Left renal cortex interstitium (tissue), 4 donors: Measurements from ENCODE around the gene PPID. TPM values are rescaled to one million over a fixed set of nuclear protein-coding genes. Genes with fewer than 3 reads are reported as not detected.
"Not testable (repeated sequence)": the region's sequence is repeated elsewhere in the genome, so short reads cannot be mapped to it uniquely, and the experiment has no call there.

Experiments used
- DNase-seq, 4 donors: peaks; one replicate each; pipeline ENCODE4 v3.0.0-alpha.2; 2013; ENCODE audit warnings: low read depth in 4 of 4, low spot score in 2 of 4, missing footprints in 1 of 4
- polyA plus RNA-seq, 4 donors: library from polyadenylated mRNA; unstranded; fragments of 120-200 nt; gene quantifications; one replicate each; pipeline ENCODE4 v1.2.1, GENCODE V29; 2013; ENCODE audit not compliant: insufficient read length in 4 of 4

Gene PPID
- polyA plus RNA-seq, result 10 to 100 TPM; 54.5 to 81.2 (median 68.0) TPM

DNA sequence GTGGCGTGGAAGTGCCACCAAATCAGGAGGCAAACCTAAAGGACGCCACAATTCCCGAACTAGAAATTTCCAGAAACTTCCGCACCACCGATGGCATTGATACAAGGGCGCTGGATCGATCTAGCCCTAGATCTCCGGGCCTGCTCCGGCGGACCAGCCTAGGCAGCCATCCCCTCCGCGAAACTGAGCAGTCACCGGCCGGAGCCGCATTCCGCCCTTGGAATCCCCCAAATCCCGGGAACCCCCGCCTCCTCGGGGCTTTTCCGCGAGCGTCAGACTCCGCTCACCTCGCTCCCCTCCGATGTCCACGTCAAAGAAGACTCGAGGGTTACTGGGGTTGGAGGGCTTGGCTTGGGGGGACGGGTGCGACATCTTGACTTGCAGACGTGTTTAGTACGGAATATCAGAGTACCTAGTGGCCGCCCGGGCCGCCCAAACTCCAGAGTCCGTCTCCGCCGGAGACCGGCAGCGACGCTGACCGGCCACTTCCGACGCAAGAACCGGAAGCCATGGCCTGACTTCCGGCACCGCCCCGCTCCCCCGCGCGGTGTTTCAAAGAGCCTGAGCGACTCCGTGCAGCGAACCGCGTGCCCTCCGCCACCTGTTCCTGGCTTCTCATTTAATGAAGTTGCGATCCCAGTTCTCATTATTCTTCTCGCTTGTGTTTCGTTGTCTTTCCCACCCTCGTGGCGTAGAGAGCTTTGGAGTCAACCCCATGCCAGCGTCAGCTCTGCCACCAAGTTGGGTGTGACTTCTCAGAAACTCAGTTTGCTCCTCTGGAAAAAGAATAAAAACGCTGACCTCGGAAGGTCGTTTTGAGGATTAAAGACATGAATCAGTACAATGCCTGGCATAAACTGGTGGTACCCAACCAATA lies at the start of gene PPID:
Gene PPID (minus strand): TSS at position 480 of the 877 bp plus-strand sequence. CDS start 108 bp downstream, at position 372.
- peak; percentile 69 to 83 (median 78) for DNase-seq

DNA sequence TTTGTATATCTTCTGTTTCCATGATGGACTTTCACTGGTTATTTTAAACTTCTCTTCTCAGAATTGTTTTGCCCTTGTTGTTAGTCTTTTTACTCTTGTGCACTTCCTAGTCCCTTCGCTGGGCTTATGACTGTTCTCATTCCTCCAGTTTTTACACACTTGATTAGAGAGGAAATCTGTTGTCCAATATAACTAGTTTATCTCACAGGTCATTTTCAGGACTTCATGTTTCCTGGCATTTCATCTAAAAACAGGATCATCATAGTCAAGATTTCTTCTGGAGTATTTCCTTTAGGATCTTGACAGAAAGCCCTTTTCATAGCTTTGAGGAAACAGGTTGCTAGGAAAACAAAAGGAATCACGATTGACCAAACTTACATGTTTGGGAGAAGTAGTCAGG lies 48.6 kb upstream of the PPID start:
- no peak for DNase-seq

DNA sequence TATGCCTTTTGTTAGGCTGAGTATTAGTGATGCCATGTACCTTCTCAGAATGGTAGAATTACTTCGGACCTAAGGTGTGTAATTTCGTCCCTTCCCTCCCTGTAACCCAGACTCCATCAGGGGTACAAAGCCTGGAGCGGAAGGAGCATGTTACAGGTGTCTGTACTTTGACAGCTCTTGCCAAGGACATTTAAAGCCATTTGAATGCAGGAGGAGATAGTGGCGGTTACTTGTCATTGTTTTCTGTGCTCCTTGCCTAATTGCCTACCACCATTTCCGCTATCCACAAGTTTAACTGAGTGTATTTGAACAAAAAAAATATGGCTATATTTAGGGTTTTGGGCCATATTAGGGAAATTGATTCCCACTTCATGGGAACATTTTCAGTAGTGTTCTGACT lies 47.5 kb upstream of the PPID start:
- no peak for DNase-seq

DNA sequence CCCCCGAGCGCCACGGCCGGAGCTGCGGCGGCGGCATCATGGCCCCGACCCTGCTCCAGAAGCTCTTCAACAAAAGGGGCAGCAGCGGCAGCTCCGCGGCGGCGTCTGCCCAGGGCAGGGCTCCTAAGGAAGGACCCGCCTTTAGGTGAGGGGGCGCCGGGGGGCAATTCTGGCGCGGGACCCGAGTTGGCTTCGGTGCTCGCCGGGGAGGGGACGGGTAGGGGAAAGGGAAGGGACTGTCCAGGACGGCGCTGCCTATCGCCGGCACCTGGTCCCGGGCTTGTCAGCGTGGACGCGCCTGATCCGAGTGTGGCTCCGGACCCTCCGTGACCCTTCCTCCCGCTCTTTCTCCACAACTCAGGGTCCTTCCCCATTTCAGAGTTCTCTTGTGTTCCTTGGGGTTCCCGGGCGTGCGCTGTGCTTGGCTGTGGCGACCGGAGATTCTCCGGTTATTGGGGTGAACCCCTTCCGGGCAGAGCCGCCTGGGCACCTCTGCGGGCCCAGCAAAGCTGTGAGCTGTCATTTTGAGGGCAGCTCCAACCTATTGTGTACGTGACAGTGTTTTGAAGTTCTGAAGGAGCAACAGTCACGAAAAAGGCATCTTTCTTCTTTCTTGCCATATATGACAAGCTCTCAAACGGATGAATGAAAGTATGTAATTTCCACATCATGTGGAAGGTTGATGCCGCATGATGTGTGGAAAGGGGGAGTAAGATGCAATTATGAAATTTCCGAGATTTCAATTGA lies 46.2 kb upstream of the PPID start:
- no peak for DNase-seq

DNA sequence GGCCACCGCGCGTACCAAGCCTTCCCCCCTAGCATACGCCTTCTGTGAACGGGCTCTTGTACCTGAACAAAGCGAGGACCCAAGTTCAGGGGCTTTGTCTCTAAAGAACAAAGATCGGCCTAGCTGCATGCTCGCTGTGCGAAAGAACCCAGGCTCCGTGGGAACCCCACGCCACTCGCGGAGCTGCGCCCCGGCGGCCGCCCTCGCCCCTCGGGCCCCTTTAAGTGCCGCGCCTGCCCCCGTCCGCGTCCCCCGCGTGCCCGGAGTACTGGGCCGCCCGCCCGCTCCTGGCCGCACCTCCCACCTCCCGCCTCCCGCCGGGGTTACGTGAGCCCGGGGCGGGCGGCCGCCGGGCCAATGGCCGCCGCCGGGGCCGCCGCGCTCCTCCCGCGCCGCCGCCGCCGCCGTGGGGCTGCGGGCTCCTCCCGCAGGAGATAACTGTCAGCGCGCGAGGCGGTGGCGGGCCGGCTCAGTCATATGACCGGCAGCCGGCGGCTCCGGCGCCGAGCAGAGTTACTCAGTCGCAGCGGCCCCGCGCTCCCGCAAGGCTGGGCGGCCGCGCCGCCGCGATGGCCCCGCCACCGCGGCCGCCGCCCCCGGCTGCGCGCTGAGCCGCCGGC lies 45.5 kb upstream of the PPID start, which contains the start of gene FNIP2:
Gene FNIP2 (plus strand): TSS at position 472 of the 620 bp plus-strand sequence. CDS start 187 bp downstream, outside the sequence.
- DNase-seq, result peak in 2 of 4 donors; percentile 63 to 69

DNA sequence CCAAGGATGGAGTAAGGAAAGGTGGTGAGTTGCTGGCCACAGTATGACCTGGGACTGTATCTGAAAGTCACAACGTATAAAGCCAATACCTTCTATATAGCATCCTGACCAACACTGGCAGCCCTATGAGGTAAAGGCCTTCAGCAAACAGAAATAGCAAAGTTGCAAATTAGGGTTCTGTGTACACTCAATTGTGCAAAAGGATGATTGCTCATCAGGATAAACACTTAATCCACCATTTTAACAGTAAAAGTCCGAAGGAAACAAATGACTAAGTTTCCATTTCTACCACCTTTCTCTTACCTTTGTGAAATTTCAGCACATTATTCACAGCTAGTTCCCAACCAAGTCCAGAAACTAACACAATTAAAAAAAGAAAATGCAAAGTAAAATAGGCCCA lies 44.3 kb upstream of the PPID start:
- no peak for DNase-seq

DNA sequence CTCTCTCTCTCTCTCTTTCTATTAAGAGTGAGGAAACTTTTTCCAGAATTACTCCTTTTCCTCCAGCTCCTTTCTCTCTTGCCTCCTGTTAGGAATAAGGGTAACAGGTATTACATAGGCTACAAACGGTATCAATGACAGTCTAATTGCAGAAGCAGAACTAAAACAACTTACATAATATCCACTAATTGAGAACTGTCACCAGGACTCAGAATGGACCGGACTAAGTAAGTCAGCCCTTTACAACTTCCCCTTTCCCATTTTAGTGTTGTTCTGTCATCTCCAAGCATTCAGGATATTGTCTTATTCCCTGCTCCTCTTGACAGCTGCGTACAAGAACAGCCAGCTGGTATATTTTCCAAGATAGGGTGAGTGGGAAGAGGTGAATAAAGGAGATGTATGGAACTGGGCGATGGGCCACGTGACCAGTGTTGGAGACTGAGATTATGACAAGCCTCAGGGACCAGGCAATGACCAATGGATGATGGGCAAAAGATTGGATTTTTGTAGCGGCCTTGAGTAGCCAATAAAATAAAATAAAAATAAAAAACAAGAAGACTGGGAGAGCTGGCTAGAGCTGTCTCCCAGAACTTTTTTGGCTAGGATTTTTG lies 43.3 kb upstream of the PPID start:
- DNase-seq, result no peak

DNA sequence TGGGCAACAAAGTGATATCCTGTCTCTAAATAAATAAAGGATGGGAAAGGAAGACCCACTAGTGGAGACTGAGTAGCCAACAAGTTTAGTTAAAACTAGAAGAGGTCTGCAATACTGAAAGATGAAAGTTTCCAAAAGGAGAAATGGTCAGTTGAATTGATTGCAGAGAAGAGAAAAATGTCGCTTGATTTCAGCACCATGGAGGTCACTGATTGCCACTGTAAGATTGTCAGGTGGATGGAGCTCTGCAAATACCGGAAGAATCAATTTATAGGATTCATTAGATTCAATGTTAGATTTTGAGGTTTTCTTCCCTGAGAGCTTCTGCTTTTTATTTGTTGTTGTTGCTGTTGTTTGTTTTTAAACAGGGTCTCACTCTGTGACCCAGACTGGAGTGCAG lies 40.3 kb upstream of the PPID start:
- DNase-seq, result no peak

DNA sequence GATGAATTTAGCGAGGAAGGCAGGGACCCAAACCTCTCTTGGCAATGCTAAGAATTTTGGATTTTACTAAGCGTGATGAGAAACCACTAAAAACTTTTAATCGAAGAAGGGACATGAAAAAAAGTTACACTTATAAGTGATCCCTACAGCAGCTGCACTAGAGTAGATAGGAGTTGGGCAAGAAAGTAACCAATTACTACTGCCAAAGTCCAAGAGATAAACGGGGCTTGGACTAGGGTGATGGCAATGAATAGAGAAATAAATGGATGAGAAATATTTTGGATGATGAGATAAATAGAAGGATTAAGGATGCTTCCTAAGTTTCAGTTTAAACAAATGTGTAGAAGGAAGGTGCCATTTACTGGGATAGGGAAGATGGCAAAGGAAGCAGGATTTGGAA lies 39.4 kb upstream of the PPID start:
- no peak for DNase-seq

DNA sequence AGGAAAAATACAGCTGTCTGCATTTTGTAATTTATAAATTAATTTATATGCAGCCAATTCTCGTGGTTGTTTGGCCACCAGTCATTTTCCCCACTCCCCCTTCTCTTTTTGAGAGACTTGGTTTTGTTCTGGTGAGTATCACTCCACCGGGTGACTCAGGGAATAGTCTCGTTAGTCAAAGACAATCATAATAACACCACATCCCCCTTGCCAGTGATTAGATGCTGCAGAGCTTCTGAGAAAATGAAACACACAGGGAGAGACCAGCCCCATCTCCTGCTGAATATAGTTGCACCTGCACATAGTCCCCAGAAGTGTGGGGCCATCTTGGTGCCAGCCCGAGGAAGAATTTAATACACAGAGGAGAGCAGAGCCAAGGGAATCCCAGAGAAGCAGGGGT lies 37.7 kb upstream of the PPID start:
- no peak for DNase-seq

DNA sequence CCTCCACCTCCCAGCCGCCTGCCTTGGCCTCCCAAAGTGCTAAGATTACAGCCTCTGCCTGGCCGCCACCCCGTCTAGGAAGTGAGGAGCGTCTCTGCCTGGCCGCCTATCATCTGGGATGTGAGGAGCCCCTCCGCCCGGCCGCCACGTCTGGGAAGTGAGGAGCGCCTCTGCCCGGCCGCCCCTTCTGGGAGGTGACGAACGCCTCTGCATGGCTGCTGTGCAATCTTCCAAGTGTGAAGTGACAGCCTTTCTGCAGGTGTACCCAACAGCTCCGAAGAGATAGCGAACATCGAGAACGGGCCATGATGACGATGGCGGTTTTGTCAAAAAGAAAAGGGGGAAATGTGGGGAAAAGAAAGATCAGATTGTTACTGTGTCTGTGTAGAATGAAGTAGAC lies 36.3 kb upstream of the PPID start:
- DNase-seq, result not testable (repeated sequence)

DNA sequence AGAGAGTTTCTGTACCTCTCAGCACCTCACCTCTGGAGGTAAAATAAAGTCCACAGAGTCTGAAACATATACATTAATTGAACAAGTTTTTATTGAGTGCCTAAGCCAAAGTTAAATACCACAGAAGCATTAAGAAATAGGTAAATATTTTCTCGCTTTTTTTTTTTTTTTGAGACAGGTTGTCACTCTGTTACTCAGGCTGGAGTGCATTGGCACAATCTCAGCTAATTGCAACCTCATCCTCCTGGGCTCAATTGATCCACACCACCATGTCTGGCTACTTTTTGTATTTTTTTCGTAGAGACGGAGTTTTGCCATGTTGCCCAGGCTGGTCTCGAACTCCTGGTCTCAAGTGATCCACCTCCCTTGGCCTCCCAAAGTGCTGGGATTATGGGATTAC lies 35.5 kb upstream of the PPID start:
- no peak for DNase-seq

DNA sequence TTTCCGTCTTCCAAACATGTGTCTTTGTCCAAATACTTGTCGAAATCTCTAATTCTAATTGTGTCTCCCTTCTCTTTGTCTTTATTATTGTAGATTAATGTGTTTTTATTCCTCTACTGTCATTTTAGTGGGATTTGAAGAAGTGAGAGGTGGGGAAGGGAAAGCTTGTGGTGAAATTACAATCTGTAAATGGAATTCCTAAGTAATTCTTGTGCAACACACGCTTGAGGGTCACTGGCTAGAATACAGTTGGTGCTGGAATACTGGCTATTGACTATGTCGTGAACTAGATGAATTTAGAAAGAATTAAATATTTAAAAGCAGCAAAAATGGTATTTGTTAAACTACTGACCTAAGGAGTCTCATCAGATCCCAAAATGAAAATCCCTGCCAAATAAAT lies 34.9 kb upstream of the PPID start:
- no peak for DNase-seq

DNA sequence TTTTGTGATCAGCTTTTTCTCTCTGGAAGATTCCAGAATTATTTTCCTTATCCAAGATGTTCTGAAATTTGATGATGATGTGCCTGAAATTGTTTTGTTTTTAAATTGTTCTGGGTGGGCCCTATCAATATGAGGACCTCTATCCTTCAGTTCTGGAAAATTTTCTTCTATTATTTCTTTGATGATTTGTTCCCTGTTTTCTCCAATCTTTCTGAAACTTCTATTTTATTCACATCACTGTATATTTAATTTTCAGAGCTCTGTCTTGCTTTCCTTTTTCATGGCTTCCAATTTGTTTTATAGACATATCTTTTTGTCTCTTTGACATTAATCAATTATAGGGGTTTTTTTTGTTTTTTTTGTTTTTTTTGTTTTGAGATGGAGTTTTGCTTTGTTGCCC lies 33.4 kb upstream of the PPID start:
- no peak for DNase-seq

DNA sequence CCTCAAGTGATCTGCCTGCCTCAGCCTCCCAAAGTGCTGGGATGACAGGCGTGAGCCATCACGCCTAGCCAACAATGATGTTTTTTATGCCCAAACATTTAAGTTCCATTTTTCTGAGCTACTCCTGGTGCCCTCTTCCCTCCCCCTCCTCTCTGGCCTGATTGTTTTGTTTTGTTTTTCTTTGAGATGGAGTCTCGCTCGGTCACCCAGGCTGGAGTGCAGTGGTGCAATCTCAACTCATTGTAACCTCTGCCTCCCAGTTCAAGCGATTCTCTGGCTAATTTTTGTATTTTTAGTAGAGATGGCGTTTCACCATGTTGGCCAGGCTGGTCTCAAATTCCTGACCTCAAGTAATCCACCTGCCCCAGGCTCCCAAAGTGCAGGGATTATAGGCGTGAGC lies 32.6 kb upstream of the PPID start:
- DNase-seq, result not testable (repeated sequence)

DNA sequence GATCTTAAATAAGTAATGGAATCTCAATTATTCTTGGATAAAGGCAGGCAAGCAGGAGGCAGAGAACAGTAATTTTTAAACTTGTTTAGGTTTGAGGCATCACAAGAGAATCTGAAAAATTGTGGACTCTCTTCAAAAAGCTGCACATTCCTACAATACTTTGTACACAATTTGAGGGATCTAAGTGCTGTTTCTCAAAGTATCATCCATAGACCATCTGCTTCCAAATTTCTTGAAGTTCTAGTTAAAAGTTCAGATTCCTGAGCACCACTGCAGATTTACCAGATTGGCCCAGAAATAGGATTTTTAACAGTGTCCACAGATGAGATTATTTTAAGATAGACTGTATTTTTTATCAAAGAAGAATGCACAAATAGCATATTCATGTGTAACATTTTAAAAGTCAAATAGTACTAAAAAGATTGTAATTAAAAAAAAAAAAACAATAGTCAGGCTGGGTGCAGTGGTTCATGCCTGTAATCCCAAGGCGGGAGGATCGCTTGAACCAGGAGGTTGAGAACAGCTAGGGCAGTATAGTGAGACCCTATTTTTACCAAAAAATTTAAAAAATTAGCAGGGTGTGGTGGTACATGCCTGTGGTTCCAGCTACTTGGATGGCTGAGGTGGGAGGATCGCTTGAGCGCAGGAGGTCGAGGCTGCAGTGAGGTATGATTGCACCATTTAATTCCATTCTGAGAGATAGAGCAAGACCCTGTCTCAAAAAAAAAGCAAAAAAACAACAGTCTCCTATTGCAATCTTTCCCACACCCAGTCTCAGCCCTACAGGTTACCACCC lies 31.4 kb upstream of the PPID start:
- DNase-seq, result no peak

DNA sequence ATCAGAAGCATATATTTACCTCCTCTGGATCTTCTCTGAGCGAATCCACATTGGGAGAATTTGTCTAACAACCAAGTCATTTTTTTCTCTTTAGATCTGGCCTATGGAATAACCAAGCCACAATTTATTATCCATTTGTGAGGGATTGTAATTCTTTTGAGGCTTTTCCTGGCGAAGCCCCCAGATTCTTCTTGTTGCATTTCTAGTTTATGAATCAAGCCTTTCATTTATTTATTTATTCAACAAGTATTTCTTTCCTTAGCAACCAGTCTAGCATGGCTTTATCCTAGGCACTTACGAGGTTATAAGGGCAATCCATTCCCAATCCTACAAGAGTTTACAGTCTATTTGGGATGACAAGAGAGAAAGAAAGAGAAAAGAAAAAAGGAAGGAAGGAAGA lies 27.2 kb upstream of the PPID start:
- DNase-seq, result no peak

DNA sequence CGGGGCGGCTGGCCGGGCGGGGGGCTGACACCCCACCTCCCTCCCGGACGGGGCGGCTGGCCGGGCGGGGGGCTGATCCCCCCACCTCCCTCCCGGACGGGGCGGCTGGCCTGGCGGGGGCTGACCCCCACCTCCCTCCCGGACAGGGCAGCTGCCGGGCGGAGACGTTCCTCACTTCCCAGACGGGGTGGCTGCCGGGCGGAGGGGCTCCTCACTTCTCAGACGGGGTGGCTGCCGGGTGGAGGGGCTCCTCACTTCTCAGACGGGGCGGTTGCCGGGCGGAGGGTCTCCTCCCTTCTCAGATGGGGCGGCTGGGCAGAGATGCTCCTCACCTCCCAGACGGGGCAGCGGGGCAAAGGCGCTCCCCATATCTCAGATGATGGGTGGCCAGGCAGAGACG lies 23.3 kb upstream of the PPID start:
- DNase-seq, result not testable (repeated sequence)

DNA sequence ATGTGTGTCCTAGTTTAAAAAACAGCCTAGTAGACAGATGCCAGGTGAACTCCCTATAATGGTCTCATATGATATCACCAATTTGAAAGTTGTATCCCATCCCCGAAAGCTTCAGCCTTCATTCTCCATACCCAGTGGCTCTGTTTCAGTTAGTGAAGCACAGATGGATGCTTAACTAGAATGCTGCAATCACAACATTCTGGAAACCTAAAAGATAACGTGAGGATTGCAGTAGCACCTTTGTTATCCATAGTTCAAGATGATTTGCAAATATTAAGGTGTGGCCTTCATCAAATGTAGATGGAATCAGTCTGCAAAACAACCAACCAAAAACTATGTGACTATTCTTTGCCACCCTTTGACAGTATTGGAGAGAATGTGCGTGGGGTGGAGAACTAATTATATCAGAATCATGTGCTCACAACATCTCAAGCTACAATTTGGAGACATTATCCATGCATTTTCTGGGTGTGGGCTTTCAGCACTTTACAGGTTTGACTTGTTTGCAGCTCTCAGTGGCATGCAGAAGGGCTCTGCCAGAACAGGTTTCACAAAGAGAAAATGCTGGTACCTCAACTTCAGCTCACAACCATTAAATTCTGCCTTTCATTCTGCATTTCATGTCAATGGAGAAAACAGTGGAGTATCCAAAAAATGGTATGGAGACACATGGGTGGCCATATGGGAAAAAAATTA lies 18.3 kb upstream of the PPID start:
- DNase-seq, result no peak
